Left lung (tissue), 10 donors: ENCODE results near the gene TMEM120A. TPM values are rescaled to one million over a fixed set of nuclear protein-coding genes. Genes with fewer than 3 reads are reported as not detected.
A peak's percentile ranks its signal among the peaks of the same experiment; 100 is the strongest.
"Not testable (repeated sequence)": the region's sequence is repeated elsewhere in the genome, so short reads cannot be mapped to it uniquely, and the experiment has no call there.

Experiments
- ATAC-seq: fragments of 200-7000 bp; cut with Tn5 transposase; one replicate; pipeline ENCODE4 v1.9.1; 2020; ENCODE audit warnings: moderate library complexity
- DNase-seq, 4 donors: peaks; one replicate each; pipeline ENCODE4 v3.0.0-alpha.2; 2013 to 2020
- H3K27ac ChIP-seq, 2 donors: fragments of 200-600 bp; sonication (generic) in 1 of 2; one replicate each; pipeline versions ENCODE4 v1.5.0 to v1.8.0; 2020 to 2021
- H3K27me3 ChIP-seq, 2 donors: fragments of 200-600 bp; sonication (generic) in 1 of 2; one replicate each; pipeline versions ENCODE4 v1.5.0 to v1.8.0; 2020 to 2021
- H3K36me3 ChIP-seq, 2 donors: fragments of 200-600 bp; sonication (generic) in 1 of 2; one replicate each; pipeline versions ENCODE4 v1.5.0 to v1.8.0; 2020 to 2021
- H3K4me1 ChIP-seq, 2 donors: fragments of 200-600 bp; one replicate each; pipeline ENCODE4 v1.8.0; 2021
- H3K4me3 ChIP-seq, 2 donors: fragments of 200-600 bp; sonication (generic) in 1 of 2; one replicate each; pipeline versions ENCODE4 v1.5.0 to v1.8.0; 2020 to 2021; ENCODE audit warnings: mild to moderate bottlenecking in 1 of 2
- H3K9me3 ChIP-seq, 2 donors: fragments of 200-600 bp; sonication (generic) in 1 of 2; one replicate each; pipeline versions ENCODE4 v1.5.0 to v1.8.0; 2020 to 2021
- CTCF ChIP-seq, 2 donors: fragments of 200-600 bp; sonication (generic) in 1 of 2; IDR thresholded peaks; one replicate each; pipeline versions ENCODE4 v1.5.0 to v1.8.0; 2021; ENCODE audit warnings: antibody characterized with exemption in 2 of 2
- intact Hi-C, 2 donors: fragments of 100-400 bp; cut with DNase I; formaldehyde crosslinking; loops; one replicate each; pipeline versions ENCODE4 v1.11.2 to v1.14.2; 2022
- polyA plus RNA-seq, 6 donors: library from polyadenylated mRNA; unstranded; fragments of 120-200 nt; gene quantifications; one replicate each; pipeline ENCODE4 v1.2.1, GENCODE V29; 2013; ENCODE audit not compliant: insufficient read length in 6 of 6
- total RNA-seq, 2 donors: library from RNA; stranded (reverse); fragmentation: NEBNext Ultra II Directional; extraction: Animal tissue kit (Norgen Biotek cat#: 25700); gene quantifications; one replicate each; pipeline ENCODE4 v1.2.1, GENCODE V29; 2021
- donor health status: DM: no; HTN: yes; CAD: no.
- donor health status: DM: no; HTN: no; CAD: no.

Gene TMEM120A
- total and polyA plus RNA-seq, 8 donors: 32.3 to 50.4 (median 38.4) TPM

- DNase-seq (peak in 1 of 4 donors; percentile 58), ATAC-seq (peak; percentile 44)
- H3K4me3 ChIP-seq: no peak overlapping the region
- H3K27ac ChIP-seq: peak overlapping the region in 1 of 2 donors; percentile 1
- intact Hi-C loops: no loop called here
- TF ChIP-seq CTCF (IDR thresholded peaks at IDR 0.05): no peak
- no peaks in the 10 kb centered on the region for H3K9me3 ChIP-seq
- peaks cover 11 to 39% of the 10 kb centered on the region in 2 donors for H3K4me1 ChIP-seq
- H3K36me3 ChIP-seq: peaks cover 0 to 34% of the 10 kb centered on the region in 2 donors
- no peaks in the 10 kb centered on the region for H3K27me3 ChIP-seq
These were observed 17.1 kb upstream of the TMEM120A start for GRCh38 chr7:76011442-76011861.

- no peak for TF ChIP-seq CTCF (IDR thresholded peaks at IDR 0.05)
- H3K9me3 ChIP-seq: no peaks in the 10 kb centered on the region
- no peaks in the 10 kb centered on the region for H3K27me3 ChIP-seq
- ATAC-seq (no peak), DNase-seq (no peak)
- intact Hi-C loops: no loop called here
- no peak overlapping the region for H3K4me3 ChIP-seq
- peak overlapping the region in 1 of 2 donors; percentile 59 for H3K27ac ChIP-seq
- H3K36me3 ChIP-seq: peaks cover 0 to 28% of the 10 kb centered on the region in 2 donors
- H3K4me1 ChIP-seq: peaks cover 11 to 39% of the 10 kb centered on the region in 2 donors
These were observed 15.5 kb upstream of the TMEM120A start for GRCh38 chr7:76009672-76010600.

- H3K27me3 ChIP-seq: no peaks in the 10 kb centered on the region
- TF ChIP-seq CTCF (IDR thresholded peaks at IDR 0.05): no peak
- H3K27ac ChIP-seq: peak overlapping the region in 1 of 2 donors; percentile 59
- no peak overlapping the region for H3K4me3 ChIP-seq
- H3K9me3 ChIP-seq: no peaks in the 10 kb centered on the region
- peaks cover 11 to 39% of the 10 kb centered on the region in 2 donors for H3K4me1 ChIP-seq
- intact Hi-C loops: no loop called here
- ATAC-seq (no peak), DNase-seq (no peak)
- H3K36me3 ChIP-seq: peaks cover 0 to 39% of the 10 kb centered on the region in 2 donors
These were observed 13.8 kb upstream of the TMEM120A start for GRCh38 chr7:76008156-76008687.

GRCh38 chr7:76005004-76005403 is 10.6 kb upstream of the TMEM120A start:
- Histone ChIP-seq H3K4me1 (peaks cover 7 to 23% of the 10 kb centered on the region in 2 donors), H3K36me3 (peaks cover 0 to 52% of the 10 kb centered on the region in 2 donors)
- intact Hi-C loops, H3K27ac ChIP-seq, H3K9me3 ChIP-seq, H3K4me3 ChIP-seq, ATAC-seq, H3K27me3 ChIP-seq, DNase-seq: not testable (repeated sequence)

GRCh38 chr7:76003351-76003750 is 9.0 kb upstream of the TMEM120A start:
- Histone ChIP-seq H3K4me3 (no peak overlapping the region), H3K4me1 (peaks cover 0 to 6% of the 10 kb centered on the region in 2 donors), H3K27me3 (no peaks in the 10 kb centered on the region), H3K36me3 (peaks cover 0 to 54% of the 10 kb centered on the region in 2 donors), H3K27ac (no peak overlapping the region), H3K9me3 (no peaks in the 10 kb centered on the region)
- no peak for DNase-seq
- ATAC-seq: no peak
- intact Hi-C loops: no loop called here
- TF ChIP-seq CTCF (IDR thresholded peaks at IDR 0.05): no peak
